ENCODE results near the gene SRXN1. TPM values are rescaled to one million over a fixed set of nuclear protein-coding genes. Genes with fewer than 3 reads are reported as not detected.

Gene SRXN1
- total and polyA plus RNA-seq, 12 donors, result 11.9 to 42.0 (median 30.9) TPM

DNA sequence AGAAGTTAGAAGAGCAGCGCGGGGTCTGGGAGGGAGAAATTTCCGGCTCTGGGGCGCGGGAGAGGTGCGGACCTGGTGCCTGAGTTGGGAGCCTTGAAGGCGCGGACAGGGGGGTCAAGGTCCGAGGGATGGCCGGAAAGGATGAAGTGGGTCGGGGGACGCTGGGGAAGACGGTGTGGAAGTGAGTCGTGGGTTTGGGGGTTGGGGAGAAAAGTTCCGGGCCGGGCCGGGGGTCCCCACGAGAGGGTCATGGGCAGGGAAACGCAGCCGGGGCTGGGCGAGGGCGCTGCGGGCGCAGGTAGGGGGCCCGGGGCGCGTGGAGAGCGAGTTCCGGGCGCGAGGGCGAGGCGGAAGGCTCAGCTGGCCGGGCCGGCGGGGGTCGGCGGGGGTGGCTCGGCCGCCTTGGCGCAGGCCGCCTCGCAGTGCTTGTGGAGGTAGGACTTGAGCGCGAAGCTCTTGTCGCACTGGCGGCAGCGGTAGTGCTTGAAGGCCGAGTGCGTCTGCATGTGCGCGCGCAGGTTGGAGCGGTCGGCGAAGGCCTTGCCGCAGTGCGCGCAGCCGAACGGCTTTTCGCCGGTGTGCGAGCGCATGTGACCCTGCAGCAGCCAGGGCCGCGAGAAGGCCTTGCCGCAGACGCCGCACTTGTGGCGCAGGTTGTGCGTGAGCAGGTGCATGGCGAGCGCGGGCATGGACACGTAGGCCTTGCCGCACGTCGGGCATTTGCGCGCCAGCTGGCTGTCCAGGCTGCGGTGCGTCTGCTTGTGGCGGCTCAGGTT, 10.5 kb upstream of the SRXN1 start:
- Histone ChIP-seq H3K9me3 (no peaks in the 10 kb centered on the region), H3K27ac (no peak overlapping the region), H3K36me3 (no peaks in the 10 kb centered on the region), H3K27me3 (peaks cover 16 to 72% (median 54%) of the 10 kb centered on the region in 7 donors), H3K4me1 (peaks cover 0 to 48% (median 15%) of the 10 kb centered on the region in 9 donors), H3K4me3 (no peak overlapping the region)
- WGBS, 2 donors, result 4 to 5% methylated on average over 75 to 84 of the region's 84 CpGs
- intact Hi-C loops (cut with DNase I), result loop anchor here in 2 of 10 donors (10.0 kb wide), 2 partner anchors 61 to 309 kb away; no protein-coding TSS in a partner anchor
- TF ChIP-seq, protein P1, sequence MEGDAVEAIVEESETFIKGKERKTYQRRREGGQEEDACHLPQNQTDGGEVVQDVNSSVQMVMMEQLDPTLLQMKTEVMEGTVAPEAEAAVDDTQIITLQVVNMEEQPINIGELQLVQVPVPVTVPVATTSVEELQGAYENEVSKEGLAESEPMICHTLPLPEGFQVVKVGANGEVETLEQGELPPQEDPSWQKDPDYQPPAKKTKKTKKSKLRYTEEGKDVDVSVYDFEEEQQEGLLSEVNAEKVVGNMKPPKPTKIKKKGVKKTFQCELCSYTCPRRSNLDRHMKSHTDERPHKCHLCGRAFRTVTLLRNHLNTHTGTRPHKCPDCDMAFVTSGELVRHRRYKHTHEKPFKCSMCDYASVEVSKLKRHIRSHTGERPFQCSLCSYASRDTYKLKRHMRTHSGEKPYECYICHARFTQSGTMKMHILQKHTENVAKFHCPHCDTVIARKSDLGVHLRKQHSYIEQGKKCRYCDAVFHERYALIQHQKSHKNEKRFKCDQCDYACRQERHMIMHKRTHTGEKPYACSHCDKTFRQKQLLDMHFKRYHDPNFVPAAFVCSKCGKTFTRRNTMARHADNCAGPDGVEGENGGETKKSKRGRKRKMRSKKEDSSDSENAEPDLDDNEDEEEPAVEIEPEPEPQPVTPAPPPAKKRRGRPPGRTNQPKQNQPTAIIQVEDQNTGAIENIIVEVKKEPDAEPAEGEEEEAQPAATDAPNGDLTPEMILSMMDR (IDR thresholded peaks at IDR 0.05), result no peak
- DNase-seq (no peak), ATAC-seq (no peak)

DNA sequence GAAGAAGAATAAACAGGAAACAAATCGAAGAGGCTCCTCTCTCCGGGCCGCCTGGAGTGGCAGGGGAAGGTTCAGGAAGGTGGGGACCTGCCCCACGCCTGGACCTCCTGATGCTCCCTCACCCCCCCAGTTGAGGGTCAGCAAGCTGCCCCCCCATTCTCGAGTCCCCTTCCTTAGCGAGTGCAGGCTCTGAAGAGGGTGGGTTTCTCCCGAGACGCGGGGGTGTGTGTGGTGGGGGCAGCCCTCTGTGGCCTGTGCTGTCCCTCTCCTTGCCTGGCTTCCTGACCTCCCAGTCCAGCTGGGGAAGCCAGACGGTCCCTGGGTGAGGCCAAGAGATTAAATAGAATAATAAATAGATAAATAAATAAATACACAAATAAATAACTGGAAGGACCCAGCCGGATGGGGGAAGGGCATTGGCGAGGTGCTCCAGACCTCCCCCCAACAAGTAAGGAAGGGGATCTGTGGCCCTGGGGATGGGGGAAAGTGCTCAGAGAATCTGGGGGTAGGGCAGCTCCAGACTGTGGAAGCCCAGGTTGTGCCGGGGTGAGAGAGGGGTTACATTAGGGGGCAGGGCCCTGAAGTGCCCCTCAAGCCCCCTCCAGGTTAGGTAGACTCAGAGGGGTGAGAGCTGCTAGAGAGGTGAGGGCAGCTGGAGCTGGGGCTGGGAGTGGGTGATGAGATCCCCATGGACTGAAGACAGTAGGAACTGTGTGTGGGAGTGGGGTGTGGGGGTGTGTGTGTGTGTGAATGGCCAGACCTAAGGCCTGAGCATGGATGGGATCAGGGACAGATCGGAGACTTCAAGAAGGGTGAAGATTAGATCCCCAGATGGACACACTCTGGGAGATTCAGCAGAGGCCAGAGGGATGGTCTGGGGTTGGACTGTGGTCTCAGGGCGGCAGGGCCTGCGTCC, 9.5 kb upstream of the SRXN1 start:
- TF ChIP-seq, protein P1 (IDR thresholded peaks at IDR 0.05), result no peak
- Histone ChIP-seq H3K27me3 (peaks cover 16 to 72% (median 54%) of the 10 kb centered on the region in 7 donors), H3K4me3 (peak overlapping the region in 1 of 10 donors; percentile 12), H3K4me1 (peaks cover 0 to 49% (median 12%) of the 10 kb centered on the region in 9 donors), H3K9me3 (no peaks in the 10 kb centered on the region), H3K27ac (no peak overlapping the region), H3K36me3 (no peaks in the 10 kb centered on the region)
- WGBS, 2 donors, result 21 to 22% methylated on average over 16 of the region's 16 CpGs
- no peak for DNase-seq
- intact Hi-C loops (cut with DNase I), result loop anchor here in 2 of 10 donors (10.0 kb wide), 2 partner anchors 62 to 308 kb away; no protein-coding TSS in a partner anchor
- ATAC-seq, result no peak

DNA sequence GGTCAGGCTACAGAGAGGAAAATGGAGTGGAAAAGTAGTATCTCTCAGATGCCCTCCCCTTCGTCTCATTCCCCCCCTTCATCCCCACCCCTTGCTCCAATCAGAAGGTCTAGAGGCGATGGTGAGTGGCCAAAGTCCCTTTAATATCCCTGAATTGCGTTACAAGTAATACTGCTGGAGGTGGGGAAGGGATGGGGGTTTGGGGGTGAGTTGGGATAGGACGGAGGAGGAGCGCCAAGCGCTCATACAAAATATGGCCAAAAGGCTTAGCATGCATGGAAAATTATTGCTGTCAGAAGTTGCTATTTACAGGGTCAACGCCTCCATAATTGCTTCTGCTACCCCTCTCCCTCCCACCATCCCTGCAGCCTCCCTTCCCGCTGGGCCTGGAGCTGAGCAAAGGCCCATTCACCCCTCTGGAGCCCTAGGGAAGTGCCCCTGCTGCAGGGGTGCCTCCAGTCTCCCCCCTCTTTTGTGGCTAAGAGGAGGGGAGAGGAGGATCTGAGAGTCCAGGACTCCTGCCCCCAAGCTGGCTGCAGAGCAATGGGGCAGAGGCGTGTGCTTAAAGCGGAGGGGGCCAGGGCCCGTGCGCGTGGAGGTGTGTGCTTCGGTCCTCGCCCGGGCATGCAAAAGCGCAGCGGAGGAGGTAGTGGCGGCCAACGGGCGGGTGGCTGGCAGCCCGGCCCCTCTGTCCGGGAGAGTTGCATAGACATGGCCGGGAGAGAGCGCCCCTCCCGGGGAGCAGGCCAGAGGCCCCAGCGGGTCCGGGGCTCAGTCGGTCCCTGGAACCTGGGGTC, 8.7 kb upstream of the SRXN1 start:
- DNase-seq, result no peak
- Histone ChIP-seq H3K36me3 (no peaks in the 10 kb centered on the region), H3K4me1 (peaks cover 0 to 48% (median 8%) of the 10 kb centered on the region in 9 donors), H3K27ac (peak overlapping the region in 1 of 10 donors; percentile 54), H3K9me3 (no peaks in the 10 kb centered on the region), H3K4me3 (peak overlapping the region in 1 of 10 donors; percentile 12), H3K27me3 (peaks cover 16 to 65% (median 54%) of the 10 kb centered on the region in 7 donors)
- TF ChIP-seq, protein P1 (IDR thresholded peaks at IDR 0.05), result peak in 1 of 9 donors; percentile 13
- intact Hi-C loops (cut with DNase I), result loop anchor here in 2 of 10 donors (10.0 kb wide), 2 partner anchors 63 to 307 kb away; no protein-coding TSS in a partner anchor
- 26 to 28% methylated on average over 29 of the region's 29 CpGs for WGBS, 2 donors
- no peak for ATAC-seq

All from heart right ventricle (tissue), 16 donors.